Fibroblast of peridontal ligament (primary cell): ENCODE results near the gene HBE1.
A peak's percentile ranks its signal among the peaks of the same experiment; 100 is the strongest.
"Not testable (repeated sequence)": the region's sequence is repeated elsewhere in the genome, so short reads cannot be mapped to it uniquely, and the experiment has no call there.

ENCODE experiments used
- DNase-seq: peaks from one replicate; pipeline ENCODE4 v3.0.0-alpha.2; 2010; ENCODE audit errors: extremely low read depth

HBE1 gene

GRCh38 chr11:5285703-5286340 is 16.1 kb upstream of the HBE1 start:
- no peak for DNase-seq

DNA sequence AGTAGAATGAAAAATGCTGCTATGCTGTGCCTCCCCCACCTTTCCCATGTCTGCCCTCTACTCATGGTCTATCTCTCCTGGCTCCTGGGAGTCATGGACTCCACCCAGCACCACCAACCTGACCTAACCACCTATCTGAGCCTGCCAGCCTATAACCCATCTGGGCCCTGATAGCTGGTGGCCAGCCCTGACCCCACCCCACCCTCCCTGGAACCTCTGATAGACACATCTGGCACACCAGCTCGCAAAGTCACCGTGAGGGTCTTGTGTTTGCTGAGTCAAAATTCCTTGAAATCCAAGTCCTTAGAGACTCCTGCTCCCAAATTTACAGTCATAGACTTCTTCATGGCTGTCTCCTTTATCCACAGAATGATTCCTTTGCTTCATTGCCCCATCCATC is 14.9 kb upstream of the HBE1 start:
- DNase-seq, result no peak

DNA sequence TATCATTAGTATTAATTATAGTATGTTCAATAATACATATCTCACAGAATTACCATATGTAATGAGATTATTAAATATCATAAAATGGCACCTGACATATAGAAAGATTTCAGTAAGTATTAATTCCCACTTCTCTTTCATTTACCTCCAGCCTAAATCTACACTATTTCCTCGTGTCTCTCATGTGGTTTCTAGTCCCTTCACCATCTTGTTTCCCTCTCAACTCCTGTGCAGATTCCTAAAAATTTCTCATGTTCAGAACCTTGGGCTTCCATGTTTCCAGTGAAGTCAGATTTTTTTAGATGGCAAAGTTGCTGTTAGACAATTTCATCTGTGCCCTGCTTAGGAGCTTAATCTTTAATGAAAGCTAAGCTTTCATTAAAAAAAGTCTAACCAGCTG is 14.1 kb upstream of the HBE1 start:
- no peak for DNase-seq

DNA sequence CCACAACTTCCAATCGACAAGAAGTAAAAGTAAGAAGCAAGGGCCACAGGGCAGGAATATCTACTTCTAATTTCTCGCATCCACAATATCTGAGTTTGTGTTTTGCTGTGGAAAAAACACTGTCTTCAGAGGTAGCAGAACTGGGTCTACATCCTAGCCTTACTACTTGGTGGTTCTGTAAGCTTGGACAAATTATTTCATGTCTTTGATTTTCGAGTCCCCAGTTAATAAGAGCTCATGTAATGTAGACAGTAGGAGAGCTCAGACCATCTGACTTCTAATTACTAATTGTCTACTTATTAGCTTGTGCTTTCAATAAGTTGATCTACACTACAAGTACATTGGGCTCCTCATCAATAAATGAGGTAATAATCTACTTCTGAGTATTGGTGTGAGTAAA is 13.3 kb upstream of the HBE1 start:
- no peak for DNase-seq

DNA sequence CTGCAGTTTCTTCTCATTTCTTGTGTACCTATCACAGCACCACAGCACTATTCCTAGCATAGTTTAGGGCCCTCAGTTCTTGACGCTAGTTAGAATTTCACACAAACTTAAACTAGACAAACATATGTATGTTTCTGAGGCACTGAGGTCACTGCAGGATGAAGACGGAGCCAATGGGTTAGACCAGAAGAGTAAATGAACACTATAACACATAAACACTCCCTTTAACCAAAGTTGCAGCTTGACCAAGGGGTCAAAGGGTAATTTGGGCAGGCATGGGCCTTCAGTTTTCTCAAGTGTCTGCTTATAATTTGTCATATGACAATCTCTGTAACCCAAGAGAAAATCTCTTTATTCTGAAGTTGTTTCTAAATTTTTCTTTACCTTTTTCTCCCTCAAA is 12.9 kb upstream of the HBE1 start:
- no peak for DNase-seq

- DNase-seq, result no peak
Measured at GRCh38 chr11:5281596-5281995, 11.9 kb upstream of the HBE1 start.

DNA sequence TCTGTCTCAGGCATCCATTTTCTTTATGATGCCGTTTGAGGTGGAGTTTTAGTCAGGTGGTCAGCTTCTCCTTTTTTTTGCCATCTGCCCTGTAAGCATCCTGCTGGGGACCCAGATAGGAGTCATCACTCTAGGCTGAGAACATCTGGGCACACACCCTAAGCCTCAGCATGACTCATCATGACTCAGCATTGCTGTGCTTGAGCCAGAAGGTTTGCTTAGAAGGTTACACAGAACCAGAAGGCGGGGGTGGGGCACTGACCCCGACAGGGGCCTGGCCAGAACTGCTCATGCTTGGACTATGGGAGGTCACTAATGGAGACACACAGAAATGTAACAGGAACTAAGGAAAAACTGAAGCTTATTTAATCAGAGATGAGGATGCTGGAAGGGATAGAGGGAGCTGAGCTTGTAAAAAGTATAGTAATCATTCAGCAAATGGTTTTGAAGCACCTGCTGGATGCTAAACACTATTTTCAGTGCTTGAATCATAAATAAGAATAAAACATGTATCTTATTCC is 10.9 kb upstream of the HBE1 start:
- DNase-seq, result peak; percentile 99

DNA sequence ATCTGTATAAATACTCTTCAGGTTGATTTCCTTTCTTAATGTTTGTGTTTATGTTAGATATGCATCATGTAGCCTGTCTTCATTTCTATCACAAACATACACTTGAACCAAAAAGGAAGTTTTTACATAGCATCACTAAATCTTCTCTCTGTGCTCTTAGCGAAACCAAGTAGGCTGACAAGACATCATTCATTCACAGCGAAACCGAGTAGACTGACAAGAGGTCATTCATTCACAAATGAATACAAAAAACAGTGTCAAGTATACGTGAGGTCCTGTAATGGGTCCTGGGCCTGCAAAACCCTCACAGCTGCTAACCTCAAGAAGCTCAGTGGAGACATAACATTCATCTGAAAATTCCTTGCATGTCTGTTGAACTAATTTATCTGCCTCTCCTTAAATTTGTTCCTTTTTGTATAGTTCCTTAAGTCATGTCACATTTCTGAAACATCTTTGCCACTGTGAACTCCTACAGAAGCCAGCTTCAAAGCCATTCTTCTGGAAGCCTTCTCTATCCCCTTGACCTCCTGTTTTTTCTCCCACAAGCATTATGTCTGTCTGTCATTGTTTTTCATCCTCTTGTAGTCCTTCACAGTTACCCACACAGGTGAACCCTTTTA is 9.8 kb upstream of the HBE1 start:
- DNase-seq, result no peak

GRCh38 chr11:5277807-5278382 is 8.2 kb upstream of the HBE1 start:
- no peak for DNase-seq

- no peak for DNase-seq
Measured at GRCh38 chr11:5276697-5277096, 7.0 kb upstream of the HBE1 start.

GRCh38 chr11:5275369-5276110 is 5.8 kb upstream of the HBE1 start:
- no peak for DNase-seq

GRCh38 chr11:5274395-5274794 is 4.7 kb upstream of the HBE1 start:
- no peak for DNase-seq

GRCh38 chr11:5272395-5273017 is 2.8 kb upstream of the HBE1 start:
- no peak for DNase-seq

- DNase-seq, result no peak
Measured at GRCh38 chr11:5267033-5267563, 2.6 kb downstream of the HBE1 start.

DNA sequence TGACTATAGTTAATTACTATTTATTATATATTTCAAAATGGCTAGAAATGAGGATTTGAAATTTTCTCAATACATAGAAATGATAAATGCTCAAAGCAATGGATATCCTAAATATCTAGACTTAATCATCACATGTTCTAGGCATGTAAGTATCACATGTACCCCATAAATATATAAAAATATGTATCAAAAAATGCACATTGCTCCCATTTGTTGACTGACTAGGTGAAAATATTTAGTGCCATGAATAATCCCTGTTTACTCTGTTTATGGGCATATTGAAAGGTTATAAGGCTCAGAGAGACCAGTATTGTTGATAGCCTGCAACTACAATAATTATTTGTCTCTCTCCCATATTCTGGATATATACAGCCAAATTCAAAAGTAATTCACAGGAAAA is 3.1 kb downstream of the HBE1 start:
- no peak for DNase-seq

DNA sequence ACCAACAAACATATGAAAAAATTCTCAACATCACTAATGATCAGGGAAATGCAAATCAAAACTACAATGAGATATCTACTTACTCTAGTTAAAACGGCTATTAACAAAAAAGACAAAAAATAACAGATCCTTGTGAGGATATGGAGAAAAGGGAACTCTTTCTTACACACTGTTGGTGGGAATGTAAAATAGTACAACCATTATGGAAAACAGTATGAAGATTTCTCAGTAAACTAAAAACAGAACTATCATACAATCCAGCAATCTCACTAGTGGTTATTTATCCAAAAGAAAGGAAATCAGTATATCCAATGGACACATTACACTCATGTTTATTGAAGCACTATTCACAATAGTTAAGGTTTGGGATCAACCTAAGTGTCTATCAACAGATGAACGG is 3.9 kb downstream of the HBE1 start:
- DNase-seq, result no peak

DNA sequence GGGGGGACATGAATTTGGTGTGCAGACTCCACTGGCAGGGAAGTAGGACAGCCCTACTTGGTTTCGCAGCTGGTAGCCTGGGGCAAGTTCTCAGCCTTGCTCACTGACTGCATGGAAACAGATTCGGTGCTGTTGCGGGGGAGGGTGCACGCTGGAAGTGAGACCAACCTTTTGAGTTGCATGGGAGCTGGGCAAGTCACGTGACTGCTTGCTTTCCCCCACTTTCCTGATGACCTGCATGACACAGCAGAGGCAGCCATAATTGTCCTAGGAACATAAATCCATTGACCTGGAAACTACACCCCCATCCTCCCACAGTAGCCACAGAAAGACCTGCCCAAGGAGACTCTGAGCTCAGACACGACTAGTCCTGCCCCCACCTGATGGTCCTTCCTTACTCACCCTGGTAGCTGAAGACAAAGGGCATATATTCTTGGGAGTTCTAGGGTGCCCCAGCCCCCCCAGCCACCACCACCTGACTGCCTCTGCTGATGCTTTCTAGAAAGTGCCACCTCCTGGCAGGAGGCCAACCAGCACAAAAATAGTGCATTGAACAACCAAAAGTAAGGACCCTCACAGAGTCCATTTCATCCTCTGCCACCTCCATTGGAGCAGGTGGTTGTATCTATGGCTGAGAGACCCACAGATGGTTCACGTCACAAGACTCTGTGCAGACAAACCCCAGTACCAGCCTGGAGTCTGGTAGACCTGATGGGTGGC is 11.0 kb downstream of the HBE1 start:
- DNase-seq, result no peak

DNA sequence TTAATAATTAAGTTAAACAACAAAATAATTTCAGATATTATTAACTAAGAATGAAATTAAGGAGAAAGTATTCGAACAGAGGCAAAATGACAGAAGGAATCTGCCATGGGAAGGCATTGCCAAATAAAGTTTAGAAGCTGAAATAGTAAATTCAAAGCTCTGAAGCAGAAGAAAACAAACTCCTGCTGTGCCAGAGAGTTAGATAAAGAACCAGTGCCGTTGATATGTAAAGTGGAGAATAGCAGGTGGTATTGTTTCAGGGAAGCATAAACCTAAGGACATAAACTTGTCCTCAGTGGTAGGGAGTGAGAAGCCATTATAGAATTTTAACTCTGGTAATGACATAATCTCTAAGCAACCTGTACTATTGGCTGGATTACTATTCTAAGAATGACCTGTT is 12.4 kb downstream of the HBE1 start:
- no peak for DNase-seq

- peak; percentile 64 for DNase-seq
Measured at GRCh38 chr11:5254646-5255413, 14.9 kb downstream of the HBE1 start, which contains the start of gene HBG2. Gene HBG2, minus strand, starts transcription at chr11:5254781. Its CDS starts 53 bp downstream, at chr11:5254728.

DNA sequence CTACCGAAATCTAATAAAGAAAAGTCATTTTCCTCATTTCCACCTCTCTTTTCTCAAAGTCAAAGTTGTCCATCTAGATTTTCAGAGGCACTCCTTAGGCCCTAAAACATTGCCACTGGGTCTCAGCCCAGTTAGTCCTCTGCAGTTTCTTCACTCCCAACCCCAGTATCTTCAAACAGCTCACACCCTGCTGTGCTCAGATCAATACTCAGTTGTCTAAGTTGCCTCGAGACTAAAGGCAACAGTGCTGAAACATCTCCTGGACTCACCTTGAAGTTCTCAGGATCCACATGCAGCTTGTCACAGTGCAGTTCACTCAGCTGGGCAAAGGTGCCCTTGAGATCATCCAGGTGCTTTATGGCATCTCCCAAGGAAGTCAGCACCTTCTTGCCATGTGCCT is 15.7 kb downstream of the HBE1 start:
- not testable (repeated sequence) for DNase-seq
